Measurements from ENCODE around the gene ABHD16B. TPM values are rescaled to one million over a fixed set of nuclear protein-coding genes. Genes with fewer than 3 reads are reported as not detected.
A peak's percentile ranks its signal among the peaks of the same experiment; 100 is the strongest.

Gene ABHD16B
- total RNA-seq, 3 donors from 2014 or later: not detected

DNA sequence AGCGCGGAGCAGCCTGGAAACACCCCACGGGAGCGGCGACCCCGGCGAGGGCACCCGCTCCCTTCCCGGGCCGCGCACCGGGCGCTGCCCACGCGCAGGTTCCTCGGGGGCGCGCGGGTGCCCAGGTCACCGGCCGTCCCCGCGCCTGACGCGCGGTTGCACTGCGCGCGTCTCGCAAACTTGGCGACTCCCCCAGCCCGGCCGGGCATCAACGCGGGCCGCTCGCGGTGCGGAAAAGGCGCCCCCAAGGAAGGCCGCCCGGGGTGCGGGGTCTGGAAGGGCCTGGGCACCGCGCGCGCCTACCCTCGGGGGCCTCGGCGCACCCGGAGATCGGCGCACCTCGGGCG lies 29.7 kb upstream of the ABHD16B start:
- no peak for ATAC-seq
- Histone ChIP-seq H3K4me3 (no peak overlapping the region), H3K4me1 (ENCODE audit: low read depth) (peaks cover 32% of the 10 kb centered on the region), H3K36me3 (ENCODE audit: low read depth) (no peaks in the 10 kb centered on the region), H3K9me3 (no peaks in the 10 kb centered on the region)
- peak in 1 of 3 donors; percentile 51 for DNase-seq
- intact Hi-C loops (cut with DNase I, micrococcal nuclease): no loop called here
- TF ChIP-seq, protein P1, sequence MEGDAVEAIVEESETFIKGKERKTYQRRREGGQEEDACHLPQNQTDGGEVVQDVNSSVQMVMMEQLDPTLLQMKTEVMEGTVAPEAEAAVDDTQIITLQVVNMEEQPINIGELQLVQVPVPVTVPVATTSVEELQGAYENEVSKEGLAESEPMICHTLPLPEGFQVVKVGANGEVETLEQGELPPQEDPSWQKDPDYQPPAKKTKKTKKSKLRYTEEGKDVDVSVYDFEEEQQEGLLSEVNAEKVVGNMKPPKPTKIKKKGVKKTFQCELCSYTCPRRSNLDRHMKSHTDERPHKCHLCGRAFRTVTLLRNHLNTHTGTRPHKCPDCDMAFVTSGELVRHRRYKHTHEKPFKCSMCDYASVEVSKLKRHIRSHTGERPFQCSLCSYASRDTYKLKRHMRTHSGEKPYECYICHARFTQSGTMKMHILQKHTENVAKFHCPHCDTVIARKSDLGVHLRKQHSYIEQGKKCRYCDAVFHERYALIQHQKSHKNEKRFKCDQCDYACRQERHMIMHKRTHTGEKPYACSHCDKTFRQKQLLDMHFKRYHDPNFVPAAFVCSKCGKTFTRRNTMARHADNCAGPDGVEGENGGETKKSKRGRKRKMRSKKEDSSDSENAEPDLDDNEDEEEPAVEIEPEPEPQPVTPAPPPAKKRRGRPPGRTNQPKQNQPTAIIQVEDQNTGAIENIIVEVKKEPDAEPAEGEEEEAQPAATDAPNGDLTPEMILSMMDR (IDR thresholded peaks at IDR 0.05): no peak

DNA sequence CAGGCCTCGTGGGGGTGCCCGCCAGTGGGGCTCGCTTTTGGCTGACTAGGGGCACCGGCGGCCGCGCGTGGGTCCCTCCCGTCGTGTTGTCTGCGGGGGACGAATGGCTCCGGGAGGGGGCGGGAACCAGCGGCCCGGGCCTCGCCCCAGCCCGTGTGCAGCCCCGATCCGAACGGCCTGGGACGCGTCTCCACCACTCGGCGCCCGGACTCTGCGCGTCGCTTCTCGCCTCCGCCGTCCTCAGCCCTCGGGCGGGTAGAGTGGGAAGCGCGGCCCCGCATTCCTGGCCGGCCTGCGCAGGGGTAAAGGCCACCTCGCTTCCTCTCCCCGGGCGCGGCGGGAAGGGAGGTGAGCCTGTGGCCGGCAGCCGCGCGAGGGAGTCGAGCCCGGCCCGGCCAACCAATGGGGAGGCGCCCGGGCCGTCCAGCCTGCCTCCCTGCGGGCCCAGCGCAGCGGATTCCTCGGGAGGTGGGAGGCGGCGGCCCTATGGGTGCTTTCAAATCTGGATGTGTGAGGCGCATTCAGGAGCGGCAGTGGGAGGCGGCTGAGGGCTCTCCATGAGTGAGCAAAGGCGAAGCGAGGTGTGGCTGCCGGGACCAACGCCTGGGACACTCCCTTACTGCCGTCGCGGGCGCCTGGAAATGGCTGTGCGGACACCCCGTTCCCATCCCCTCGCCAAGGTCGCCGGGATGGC lies 29.2 kb upstream of the ABHD16B start:
- peak; percentile 61 for ATAC-seq
- no peak overlapping the region for H3K4me3 ChIP-seq
- intact Hi-C loops (cut with DNase I, micrococcal nuclease): no loop called here
- H3K9me3 ChIP-seq: no peaks in the 10 kb centered on the region
- H3K36me3 ChIP-seq (ENCODE audit: low read depth): no peaks in the 10 kb centered on the region
- H3K4me1 ChIP-seq (ENCODE audit: low read depth): peaks cover 32% of the 10 kb centered on the region
- peak; percentile 67 to 77 (median 77) for DNase-seq
- TF ChIP-seq, protein P1 (IDR thresholded peaks at IDR 0.05): no peak

DNA sequence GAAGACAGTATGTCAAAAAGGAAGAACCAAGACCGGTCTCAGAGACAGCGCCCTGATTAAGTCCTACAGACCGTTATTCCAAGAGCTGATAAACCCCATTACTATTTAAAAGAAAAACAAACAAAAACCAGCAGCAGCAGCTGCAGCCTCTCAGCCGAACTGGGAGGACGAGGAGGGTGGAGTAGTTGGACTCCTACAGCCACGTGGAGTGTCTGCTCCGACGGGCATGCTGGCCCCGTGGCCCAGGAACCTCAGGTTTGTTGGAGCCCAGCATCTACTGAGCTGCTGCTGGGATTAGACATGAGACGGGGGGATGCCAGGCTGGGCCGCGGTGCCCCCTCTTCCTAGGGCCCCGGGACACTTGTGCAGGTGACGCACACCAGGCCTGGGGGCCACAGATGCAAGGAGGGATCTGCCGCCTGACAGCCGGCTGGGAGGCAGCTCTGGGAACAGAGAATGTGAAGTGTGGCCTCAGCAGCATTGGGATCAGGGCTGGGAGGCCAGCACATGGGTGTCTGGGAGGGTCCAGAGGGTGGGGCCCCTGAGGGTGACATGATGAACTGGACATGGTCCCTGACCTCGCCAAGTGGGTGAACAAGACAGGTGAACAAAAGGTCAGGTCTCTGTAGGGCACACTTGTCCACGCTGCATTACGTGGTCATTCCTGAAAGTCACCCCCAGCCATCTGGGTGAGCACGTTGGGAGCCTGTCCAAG lies 27.4 kb upstream of the ABHD16B start:
- ATAC-seq (no peak), DNase-seq (no peak)
- Histone ChIP-seq H3K36me3 (ENCODE audit: low read depth) (no peaks in the 10 kb centered on the region), H3K9me3 (no peaks in the 10 kb centered on the region), H3K4me1 (ENCODE audit: low read depth) (peaks cover 32% of the 10 kb centered on the region), H3K4me3 (no peak overlapping the region)
- intact Hi-C loops (cut with DNase I, micrococcal nuclease): no loop called here
- TF ChIP-seq, protein P1 (IDR thresholded peaks at IDR 0.05): no peak

DNA sequence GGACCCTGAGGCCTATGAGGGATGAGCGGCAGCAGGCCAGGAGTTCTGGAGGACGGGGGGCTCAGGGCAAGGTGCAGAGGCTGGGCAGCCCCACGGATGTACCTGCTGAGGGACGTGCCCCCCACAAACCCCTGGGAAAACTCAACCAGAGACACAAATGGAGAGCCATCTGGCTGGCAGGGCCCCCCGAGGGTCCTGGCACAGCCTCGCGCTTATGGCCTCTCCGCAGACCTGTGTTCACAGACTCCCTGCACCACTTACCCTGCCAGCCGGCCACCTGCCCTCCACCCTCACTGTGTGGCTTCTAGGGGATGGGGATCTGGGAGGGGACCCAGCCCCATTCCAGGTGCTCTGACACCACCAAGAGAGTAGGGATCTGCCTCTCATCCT lies 26.8 kb upstream of the ABHD16B start:
- peaks cover 32% of the 10 kb centered on the region for H3K4me1 ChIP-seq (ENCODE audit: low read depth)
- DNase-seq: no peak
- ATAC-seq: no peak
- intact Hi-C loops (cut with DNase I, micrococcal nuclease): no loop called here
- no peak overlapping the region for H3K4me3 ChIP-seq
- no peaks in the 10 kb centered on the region for H3K36me3 ChIP-seq (ENCODE audit: low read depth)
- TF ChIP-seq, protein P1 (IDR thresholded peaks at IDR 0.05): no peak
- no peaks in the 10 kb centered on the region for H3K9me3 ChIP-seq

DNA sequence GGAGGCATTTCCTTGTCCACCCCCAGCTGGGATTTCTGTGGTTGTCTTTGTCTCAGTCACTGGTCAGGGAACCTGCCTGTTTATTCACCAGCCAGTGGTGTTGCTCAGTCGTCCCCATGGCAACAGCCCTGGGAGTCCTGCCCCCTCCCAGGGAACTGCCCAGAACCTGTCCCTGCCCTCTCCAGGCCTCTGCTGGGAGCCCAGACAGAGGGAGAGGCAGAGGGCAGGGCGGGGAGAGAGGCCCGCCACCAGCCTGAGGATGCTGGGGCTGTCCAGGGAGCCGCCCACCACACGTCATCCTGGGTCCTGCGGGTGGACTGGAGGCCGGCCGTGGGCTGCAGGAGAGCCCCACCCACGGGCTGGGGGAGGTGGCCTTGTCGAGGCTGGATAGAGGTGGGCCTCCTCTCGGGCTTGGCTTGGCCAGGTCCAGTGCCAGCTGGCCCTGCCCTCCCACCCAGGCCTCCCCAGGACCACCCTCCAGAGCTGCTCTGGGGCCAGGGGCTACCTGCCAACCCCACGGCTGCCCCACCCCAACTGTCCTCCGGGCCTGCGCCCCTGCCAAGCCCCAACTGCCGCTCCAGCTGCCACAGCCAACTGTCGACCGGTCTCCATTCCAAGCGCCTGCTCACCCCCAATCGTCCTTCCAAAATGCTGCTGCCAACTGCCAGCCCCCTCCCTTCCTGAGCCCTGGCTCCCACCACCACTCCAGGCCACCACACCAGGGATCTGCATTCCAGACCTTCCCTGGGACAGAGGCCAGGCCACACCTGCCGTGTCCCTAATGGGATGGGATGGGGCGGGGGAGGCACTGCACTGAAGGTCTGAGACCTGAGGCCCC lies 26.1 kb upstream of the ABHD16B start:
- H3K4me1 ChIP-seq (ENCODE audit: low read depth): peaks cover 27% of the 10 kb centered on the region
- TF ChIP-seq, protein P1 (IDR thresholded peaks at IDR 0.05): no peak
- ATAC-seq: peak; percentile 85
- H3K9me3 ChIP-seq: no peaks in the 10 kb centered on the region
- DNase-seq: peak; percentile 83 to 91 (median 85)
- intact Hi-C loops (cut with DNase I, micrococcal nuclease): no loop called here
- no peak overlapping the region for H3K4me3 ChIP-seq
- H3K36me3 ChIP-seq (ENCODE audit: low read depth): no peaks in the 10 kb centered on the region

Measured in mucosa of descending colon (tissue), 3 donors.